HG02571 (cell line): ENCODE measurements around the gene CA11.
"Not testable (repeated sequence)": the region's sequence is repeated elsewhere in the genome, so short reads cannot be mapped to it uniquely, and the experiment has no call there.

Experiments used
- ATAC-seq: cut with Tn5 transposase; IDR thresholded peaks from one replicate; pipeline ENCODE4 v1.9.1; 2021; ENCODE audit warnings: mild to moderate bottlenecking, moderate library complexity; ENCODE audit not compliant: unreplicated experiment

Gene CA11

DNA sequence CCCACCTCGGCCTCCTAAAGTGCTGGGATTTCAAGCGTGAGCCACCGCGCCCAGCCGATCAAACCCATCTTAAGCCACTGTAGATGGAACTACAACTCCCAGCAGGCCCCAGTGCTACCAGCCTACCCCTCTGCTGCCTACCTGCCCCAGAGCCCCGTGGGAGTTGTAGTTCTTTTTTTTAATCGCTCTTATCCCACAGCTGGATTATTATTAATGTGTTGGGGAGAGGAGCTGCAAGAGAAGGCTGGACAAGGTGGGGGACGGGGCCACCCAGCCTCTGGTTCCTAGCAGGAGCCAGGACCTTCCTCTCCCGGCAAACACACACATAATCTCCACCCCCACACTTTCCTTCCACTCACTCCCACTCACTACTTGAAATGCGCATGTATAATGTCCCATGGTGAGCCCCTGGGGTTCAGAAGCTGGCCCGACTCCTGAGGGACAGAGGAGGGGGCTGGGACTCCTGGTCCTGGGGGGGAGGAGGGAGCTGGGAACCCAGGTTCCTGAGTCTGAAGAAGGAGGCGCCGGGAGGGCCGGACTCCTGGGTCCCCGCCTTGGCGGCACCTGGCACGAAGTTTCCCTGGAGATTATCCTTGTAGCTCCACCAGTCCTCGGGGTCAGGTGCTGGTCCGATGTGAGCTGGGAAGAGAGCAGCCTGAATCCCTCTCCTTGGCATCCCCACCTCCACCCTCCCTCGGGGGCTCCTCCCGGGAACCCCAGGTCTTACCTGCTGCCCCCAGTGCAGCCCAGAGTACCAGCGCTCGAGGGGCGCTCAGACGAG is 958 bp downstream of the CA11 start:
- ATAC-seq: no peak

DNA sequence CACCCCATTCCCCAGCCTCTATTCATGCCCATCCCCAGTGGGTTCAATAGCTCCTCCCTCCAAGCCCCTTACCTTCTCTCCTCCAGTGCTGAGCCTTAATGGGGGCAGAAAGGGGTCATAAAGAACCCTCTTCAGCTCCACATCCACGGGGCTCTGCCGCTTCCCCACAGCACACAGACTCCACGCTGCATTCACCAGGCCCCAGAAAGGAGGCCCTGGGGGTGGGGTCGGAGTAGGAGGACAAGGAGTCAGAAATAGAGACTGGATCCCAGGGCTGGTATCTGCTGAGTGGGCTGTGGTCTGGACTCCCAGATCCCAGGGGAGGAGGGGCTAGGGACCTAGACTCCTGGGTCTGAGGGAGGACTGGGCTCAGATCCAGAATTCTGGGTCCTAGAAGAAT is 1.6 kb downstream of the CA11 start:
- ATAC-seq: no peak

DNA sequence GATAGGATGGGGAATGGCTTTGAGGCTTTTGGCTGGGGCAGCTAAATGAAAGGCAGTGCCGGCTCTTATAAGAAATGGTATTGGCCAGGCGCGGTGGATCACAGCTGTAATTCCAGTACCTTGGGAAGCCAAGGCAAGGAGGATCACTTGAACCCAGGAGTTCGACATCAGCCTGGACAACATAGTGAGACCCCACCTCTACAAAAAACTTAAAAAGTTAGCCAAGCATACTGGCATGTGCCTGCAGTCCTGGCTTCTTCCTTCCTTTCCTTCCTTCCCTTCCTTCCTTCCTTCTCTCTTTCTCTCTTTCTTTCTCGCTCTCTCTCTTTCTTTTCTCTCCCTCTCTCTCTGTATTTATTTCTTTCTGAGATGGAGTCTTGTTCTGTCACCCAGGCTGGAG is 3.1 kb downstream of the CA11 start:
- no peak for ATAC-seq

DNA sequence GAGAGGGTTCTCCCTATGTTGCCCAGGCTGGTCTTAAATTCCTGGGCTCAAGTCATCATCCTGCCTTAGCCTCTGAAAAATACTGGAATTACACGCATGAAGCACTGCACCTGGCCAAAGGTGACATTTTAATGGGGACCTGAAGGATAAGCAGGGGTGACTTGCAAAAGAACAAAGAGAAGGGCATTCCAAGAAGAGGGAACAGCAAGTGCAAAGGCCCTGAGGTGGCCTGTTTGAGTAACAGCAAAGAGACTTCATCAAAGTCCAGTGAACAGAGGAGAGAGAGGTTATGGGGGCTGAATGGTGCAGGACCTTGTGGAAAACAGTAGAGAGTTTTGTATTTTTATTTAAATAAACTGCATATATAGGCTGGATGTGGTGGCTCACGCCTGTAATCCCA is 4.1 kb downstream of the CA11 start:
- no peak for ATAC-seq

DNA sequence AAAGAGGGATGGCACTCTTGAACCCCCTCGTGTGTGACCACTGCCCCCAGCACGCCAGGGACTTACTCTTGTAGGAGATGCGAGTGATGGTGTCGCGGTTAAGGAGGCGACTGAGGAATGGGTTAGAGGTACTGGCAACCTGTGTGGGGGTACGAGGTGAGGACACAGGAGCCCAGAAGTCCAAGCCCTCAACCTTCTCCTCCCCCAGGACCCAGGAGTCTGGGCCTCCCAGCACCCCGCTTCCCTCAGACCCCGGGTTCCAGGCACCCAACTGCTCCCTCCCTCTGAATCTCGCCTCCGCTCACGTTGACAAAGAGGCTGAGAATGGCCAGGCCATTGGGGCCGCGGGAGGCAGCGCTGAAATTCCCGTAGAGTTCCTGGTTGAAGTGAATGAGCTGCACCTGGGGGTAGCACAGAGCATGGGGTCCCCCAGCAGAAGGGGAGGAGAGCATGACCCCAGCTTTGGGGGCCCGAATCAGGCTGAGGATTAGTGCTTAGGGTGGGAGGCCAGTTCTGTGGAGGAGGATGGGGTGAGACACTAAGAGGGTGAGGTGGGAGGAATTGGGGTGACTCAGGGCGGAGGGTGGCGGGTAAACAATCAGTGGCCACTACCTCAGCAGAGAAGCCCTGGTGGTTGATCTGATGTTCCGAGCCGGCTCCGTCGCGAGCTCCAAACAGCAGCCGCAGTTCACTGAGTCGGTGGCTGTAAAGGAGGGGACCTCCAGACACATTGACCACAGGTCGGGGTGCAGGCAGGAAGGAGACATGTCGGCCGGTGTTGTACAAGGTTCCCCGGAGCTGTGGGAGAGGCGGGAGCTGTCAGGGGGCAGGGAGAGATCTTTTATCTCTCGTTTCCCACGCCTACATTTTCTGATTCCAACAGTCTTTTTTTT is 6.3 kb downstream of the CA11 start:
- ATAC-seq: no peak

DNA sequence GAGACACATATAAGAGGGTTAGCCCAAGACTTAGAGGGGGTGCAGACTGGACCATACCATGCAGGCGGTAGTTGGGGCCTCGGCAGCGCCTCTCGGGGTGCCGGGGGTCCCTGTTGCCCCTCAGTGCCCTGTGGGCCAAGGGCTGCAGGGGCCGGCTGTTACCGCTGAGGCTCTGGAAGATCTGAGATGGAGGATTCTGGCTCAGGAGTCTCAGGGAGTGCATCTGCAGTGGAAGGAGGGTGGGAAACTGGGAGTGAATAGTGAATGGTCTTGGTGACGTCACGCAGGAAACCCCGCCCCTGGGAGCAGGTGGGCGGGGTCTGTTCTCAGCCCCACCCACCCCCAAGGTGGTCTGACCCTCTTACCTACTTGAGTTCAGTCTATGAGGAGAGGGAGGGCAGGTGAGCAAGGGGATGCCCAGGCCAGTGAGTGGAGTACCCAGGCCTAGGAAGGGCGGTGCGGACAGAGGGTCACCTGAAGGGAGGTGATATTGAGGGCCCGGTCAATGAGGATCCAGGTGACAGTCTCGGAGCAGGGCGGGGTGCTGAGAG is 7.1 kb downstream of the CA11 start:
- ATAC-seq: no peak

DNA sequence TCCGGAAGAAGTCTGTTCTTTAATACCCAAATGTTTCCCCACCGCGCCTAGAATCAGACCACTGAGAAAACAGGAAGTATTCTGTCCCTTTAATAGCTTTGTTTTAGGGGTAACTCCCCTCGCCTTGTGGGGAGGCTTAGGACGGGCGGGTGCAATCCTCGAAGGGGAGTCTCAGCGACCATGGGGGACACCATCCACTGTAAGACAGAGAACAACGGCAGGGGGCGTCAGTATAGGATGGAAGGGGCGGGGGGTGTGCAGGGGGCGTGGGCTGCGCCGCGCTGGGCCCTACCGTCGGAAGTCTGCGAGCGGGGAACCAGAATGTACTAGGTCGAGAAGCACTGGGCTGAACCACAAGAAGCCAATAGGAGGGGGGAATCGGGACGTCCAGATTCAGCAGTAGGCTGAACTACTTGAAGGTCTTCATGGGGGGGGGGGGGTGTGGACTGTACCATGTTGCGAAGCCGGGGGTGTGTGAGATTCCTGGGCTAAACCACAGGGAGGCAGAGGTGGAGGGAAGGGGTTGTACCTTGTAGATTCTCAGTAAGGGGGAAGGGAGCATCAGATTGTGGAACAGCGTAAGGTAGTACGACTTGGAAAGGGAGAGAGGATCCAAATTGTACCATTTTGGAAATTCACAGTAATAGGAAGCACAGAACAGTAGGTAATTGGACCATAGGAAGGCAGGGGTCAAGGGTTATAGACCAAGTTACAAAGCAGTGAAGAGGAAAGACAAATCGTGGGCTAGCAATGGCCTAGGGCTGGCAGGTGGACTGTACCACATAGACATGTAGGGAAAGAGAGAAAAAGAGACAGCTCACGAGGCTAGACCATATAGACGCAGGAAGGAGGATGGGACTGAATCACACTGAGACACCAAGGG is 7.8 kb downstream of the CA11 start:
- ATAC-seq: no peak

DNA sequence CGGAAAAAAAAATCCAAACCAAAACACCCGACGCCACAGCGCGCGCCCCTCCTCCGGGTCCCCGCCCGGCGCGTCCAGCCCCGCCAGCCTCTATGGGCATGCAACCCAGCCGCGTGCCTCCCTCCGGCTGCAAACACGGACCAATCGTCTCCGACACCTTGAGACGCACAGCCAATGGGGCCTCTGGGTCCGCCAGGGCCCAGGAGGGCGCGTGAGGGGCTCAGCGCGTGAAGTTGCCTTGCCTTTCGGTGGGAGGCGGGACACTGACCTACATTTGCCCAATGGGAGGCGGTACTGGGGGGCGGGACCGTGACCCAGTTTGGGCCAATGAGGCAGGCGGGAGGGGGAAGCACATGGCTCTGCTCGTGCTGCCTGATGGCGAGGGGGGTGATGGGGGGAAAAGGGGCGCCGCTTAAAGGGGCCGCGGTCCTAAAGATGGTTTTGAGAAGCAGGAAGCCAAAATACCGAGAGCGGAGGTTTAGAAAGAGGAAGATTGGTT is 8.5 kb downstream of the CA11 start:
- ATAC-seq: peak; percentile 57

DNA sequence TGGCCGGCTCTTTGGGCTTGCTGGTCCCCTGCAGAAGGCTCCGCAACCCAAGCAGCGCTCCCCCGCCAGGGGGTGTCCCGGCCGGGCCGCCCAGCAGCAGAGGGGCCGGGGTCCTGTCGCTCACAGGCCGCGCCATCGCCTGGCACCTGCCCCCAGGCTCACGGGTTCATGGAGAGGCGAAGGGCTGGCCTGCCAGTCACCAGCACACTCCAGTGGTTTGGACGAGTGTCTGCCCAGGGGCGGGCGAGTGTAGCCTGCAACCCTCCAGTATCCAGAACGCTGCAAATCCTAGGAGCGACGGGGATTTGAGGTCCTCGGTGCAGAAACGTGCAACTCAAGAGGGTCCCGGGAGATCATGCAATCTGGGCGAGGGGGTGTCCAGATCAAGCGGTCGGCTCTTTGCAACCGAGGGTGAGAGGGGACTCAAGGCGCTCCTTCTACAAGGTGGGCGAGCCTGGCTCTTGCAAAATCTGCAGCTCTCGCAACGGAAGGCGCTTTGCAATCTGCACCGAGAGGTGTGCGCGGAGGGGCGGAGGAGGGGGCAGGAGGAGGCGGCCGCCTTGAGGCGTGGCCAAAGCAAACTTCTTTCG is 9.0 kb downstream of the CA11 start, which contains the start of gene DBP:
TSS of gene DBP (minus strand) at position 521 of the 590 bp plus-strand sequence. CDS start at position 136, 385 bp downstream.
- ATAC-seq: peak; percentile 1

DNA sequence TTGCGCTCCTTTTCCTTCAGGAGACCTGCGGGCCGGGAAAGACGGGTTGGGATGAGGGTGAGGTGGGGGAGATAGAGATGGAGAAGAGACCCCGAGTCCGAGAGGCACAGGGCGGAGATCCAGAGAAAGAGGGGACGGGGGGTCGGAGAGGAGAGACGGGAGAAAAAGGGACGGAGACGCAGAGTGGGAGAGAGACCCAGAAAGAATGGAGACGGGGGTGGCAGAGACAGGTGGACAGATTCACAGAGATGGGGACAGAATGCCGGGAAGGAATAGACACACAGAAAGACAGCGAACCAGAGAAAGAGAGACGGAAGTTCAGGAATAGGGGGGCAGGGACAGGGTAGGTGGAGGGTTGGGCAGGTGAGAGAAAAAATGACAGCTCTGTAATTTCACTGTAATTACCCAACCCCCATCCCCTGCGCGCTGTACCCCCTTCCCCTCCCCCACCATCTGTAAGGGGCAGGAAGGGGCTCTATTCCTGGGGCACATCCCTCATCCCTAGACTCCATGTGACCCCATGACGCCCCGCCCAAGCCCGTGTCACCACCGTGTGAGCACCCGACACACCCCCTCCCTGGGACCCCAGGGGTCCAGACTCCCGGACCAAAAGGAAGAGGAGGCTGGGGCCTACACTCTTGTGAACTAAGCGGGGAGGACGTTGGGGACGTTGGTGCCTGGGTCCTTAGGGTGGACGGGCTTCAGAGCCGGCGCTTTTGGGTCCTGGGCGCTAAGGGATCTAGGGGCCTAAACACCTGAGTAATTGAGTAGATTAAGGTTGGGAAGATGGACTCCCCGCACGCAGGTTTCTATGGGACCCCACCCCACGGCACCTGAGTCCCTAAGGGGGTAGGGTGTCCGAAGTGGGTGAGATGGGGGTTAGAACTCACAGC is 9.8 kb downstream of the CA11 start:
- ATAC-seq: no peak

DNA sequence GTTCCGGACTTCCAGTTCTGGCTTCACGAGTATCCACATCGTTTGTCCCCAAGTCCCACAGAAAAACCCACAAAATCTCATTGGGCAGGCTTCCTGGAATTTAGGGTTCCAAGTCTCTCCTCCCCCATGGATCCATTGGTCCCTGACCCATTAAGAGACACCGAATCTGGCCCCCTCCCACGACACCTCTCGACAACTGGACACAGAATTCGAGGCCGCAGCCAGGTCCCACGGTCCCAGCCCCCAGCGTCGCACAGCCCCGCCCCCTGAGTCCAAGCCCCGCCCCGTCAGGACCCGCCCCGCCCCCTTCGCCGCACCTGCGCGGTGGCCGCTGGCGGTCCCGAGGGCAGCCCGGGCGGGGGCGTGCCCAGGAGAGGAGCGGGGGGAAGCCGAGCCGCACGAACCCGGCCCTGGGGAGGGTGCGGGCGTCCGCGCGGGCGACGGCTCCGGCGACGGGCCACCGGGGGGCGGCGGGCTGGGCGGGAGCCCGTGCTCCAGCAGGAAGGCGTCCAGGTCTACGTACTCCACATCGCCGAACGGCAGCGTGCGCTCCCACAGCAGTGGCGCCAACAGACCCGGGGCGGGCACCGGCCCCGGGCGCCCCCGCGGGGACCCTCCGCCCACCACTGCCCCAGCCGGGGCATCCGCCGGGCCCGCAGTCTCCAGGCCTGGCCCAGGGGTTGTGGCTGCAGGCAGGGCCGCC is 10.6 kb downstream of the CA11 start:
- ATAC-seq: no peak

DNA sequence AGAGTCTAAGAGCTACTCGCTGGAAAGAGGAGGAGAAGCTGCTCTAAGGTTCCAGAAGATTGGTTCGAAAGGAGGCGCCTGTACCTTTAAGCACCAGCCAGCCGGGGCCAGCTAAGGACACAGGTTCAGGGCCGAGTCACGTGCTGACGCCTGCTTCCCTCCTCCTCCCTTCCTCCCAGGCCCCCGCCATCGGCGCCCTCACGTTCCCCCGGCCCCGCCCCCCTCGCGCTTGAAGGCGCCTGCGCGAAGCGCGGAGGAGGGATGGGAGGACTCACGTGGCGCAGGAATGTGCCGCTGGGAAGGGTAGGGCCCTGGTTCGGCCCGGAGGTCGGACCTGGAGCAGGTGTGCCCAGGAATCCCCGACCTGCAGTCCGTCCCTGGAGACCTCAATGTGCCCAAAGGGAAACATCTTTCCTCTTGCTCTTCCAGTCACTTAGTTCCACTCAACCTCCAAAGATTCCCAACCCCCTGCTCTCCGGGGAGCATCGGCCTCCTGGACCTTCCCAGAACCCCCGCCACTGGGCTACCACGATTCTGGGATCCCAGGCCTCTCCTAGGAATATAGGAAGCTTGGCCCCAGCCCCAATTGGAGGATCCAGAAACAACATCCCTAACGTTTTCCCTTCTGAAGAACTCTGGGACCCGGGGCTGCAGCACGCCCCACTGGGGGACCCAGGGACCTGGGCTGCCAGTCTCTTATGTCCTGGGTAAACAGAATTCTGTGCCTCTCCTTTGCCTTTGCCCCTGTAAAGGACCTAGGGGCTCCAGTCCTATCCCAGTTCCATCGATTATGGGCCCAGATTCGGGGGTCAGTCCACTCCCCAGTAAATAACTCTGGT is 11.3 kb downstream of the CA11 start:
- peak; percentile 34 for ATAC-seq

DNA sequence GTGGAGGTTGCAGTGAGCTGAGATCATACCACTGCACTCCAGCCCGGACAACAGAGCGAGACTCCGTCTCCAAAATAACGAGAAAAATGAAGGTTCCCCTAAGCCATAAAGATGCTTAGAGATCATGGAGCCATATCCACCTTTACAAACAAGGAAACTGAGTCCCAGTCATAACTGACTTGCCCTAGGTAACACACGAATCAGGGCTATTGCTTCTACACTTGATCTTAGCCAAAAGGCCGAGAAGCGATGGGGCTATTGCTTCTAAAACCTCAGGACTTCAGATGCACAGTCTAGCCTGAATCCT is 12.0 kb downstream of the CA11 start:
- ATAC-seq: no peak

DNA sequence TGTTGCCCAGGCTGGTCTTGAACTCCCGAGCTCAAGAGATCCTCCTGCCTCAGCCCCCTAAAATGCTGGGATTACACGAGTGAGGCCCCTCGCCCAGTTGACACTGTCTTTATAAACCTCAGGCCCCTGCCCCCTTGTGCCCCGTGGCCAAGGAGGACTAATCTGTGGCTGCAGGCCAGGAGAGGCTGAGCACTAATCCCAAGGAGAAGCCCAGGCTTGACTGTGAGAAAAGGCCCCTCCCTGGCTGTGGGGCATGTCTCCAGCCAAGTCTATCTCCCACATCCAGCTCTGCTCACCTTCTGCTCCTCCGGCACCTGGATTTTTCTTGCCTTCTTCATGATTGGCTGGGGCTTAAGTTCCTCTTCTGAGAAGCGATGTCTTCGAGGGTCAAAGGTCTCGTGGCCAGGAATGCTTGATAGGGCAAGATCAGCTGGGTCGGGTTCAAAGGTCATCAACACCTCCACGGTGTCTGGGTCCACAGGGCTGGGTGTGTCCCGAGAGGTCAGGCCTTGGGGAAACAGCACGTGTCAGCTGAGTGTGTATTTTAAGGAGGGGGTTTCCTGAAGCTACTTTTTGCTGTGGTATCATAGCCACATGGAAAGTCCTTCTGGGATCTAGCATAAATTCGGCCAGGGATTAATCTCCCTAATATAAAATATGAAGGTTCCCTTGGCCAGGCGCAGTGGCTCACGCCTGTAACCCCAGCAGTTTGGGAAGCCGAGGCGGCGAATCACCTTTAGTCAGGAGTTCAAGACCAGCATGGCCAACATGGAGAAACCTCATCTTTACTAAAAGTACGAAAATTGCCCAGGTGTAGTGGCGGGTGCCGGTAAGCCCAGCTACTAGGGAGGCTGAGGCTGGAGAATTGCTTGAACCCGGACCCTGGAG is 12.6 kb downstream of the CA11 start:
- ATAC-seq: no peak

DNA sequence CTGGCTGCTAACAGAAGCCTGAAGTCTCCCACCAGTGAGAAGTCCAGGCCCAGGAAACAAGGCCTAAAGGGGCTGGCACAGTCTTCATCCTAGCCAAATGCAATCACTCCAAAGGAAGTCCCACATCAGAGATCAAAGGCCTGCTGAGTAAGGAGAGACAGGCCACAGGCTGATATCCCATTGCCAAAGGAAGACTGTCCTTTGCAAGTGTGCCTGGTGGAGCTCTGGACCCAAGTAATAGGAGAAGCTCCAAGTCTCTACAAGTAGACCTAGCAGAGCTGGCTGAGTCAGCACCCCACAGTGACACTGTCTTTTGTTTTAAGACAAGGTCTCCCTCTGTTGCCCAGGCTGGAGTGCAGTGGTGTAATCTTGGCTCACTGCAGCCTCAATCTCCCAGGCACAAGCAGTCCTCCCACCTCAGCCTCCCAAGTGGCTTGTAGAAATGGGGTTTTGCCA is 13.3 kb downstream of the CA11 start:
- ATAC-seq: no peak

DNA sequence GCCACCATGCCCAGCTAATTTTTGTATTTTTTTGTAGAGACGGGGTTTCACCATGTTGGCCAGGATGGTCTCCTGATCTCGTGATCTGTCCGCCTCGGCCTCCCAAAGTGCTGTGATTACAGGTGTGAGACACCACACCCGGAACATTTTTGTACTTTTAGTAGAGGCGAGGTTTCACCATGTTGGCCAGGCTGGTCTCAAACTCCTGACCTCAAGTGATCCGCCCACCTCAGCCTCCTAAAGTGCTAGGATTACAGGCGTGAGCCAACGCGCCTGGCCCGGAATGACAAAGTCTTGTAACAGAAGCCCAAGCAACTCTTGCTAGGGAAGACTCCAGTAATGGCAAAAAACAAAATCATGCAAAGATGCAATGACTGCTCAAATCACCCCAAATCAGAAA is 13.7 kb downstream of the CA11 start:
- not testable (repeated sequence) for ATAC-seq

DNA sequence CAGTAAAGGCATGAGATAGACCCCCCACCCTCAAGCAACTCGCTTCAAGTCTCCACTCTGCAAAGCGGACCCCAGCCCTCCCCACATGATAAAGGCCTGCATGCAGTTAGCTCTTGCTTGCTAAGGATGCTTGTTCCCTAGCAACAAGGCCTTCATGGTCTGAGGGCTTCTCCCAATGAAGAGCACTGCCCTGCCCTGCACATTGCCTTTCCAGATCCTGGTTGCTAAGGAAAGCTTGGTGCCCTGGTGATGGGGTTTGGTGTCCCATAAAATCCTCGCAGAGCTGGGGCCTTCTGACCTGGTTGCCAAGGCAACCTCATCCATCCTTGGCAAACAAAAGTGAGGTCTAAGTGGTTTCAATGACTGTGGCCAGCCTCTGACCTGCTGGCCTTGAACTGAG is 14.8 kb downstream of the CA11 start:
- ATAC-seq: no peak
